ENCODE data around the gene TUBGCP2. TPM values are rescaled to one million over a fixed set of nuclear protein-coding genes. Genes with fewer than 3 reads are reported as not detected.

The TUBGCP2 gene
- total and polyA plus RNA-seq, 2 experiments from 2014 or later: 52.3 to 70.2 TPM

- TF ChIP-seq CTCF (IDR thresholded peaks at IDR 0.05; ENCODE audit: low read depth, low read length): no peak
- Histone ChIP-seq H3K36me3 (no peaks in the 10 kb centered on the region), H3K9me3 (ENCODE audit: low read depth) (no peaks in the 10 kb centered on the region), H3K27me3 (no peaks in the 10 kb centered on the region), H3K4me3 (peak overlapping the region; percentile 94), H3K4me1 (ENCODE audit: low read depth) (peaks cover 5% of the 10 kb centered on the region), H3K27ac (peak overlapping the region; percentile 30)
- peak; percentile 74 to 79 for DNase-seq (ENCODE audit: low read depth in 1 of 2, low spot score in 1 of 2)
These were observed 46.8 kb downstream of the TUBGCP2 start for GRCh38 chr10:133261726-133262325.

GRCh38 chr10:133260895-133261725, 47.6 kb downstream of the TUBGCP2 start:
- peaks cover 5% of the 10 kb centered on the region for H3K4me1 ChIP-seq (ENCODE audit: low read depth)
- H3K27ac ChIP-seq: peak overlapping the region; percentile 30

GRCh38 chr10:133259602-133259989, 49.1 kb downstream of the TUBGCP2 start:
- no peaks in the 10 kb centered on the region for H3K27me3 ChIP-seq
- H3K9me3 ChIP-seq (ENCODE audit: low read depth): no peaks in the 10 kb centered on the region
- no peak for DNase-seq (ENCODE audit: low read depth in 1 of 2, low spot score in 1 of 2)
- H3K27ac ChIP-seq: no peak overlapping the region
- peaks cover 5% of the 10 kb centered on the region for H3K4me1 ChIP-seq (ENCODE audit: low read depth)
- no peak overlapping the region for H3K4me3 ChIP-seq
- no peak for TF ChIP-seq CTCF (IDR thresholded peaks at IDR 0.05; ENCODE audit: low read depth, low read length)
- no peaks in the 10 kb centered on the region for H3K36me3 ChIP-seq

More at GRCh38 chr10:133260895-133261725, 47.6 kb downstream of the TUBGCP2 start:
- Histone ChIP-seq H3K27me3 (no peaks in the 10 kb centered on the region), H3K9me3 (ENCODE audit: low read depth) (no peaks in the 10 kb centered on the region), H3K4me3 (peak overlapping the region; percentile 94), H3K36me3 (no peaks in the 10 kb centered on the region)
- no peak for TF ChIP-seq CTCF (IDR thresholded peaks at IDR 0.05; ENCODE audit: low read depth, low read length)
- peak in 1 of 2 donors; percentile 49 for DNase-seq (ENCODE audit: low read depth in 1 of 2, low spot score in 1 of 2)

GRCh38 chr10:133258818-133259601, 49.7 kb downstream of the TUBGCP2 start:
- Histone ChIP-seq H3K27me3 (no peaks in the 10 kb centered on the region), H3K4me1 (ENCODE audit: low read depth) (peaks cover 5% of the 10 kb centered on the region), H3K27ac (no peak overlapping the region)

More at GRCh38 chr10:133258818-133259601, 49.7 kb downstream of the TUBGCP2 start:
- Histone ChIP-seq H3K4me3 (no peak overlapping the region), H3K9me3 (ENCODE audit: low read depth) (no peaks in the 10 kb centered on the region), H3K36me3 (no peaks in the 10 kb centered on the region)
- peak in 1 of 2 donors; percentile 99 for DNase-seq (ENCODE audit: low read depth in 1 of 2, low spot score in 1 of 2)
- no peak for TF ChIP-seq CTCF (IDR thresholded peaks at IDR 0.05; ENCODE audit: low read depth, low read length)

Data from cardiac muscle cell (in vitro differentiated cells and primary cell).